Hepatocyte (in vitro differentiated cells): ENCODE measurements around the gene FAT1.

Experiments used
- EZH2 ChIP-seq: fragments of 200-600 bp; sonication (generic); IDR thresholded peaks from 2 replicates; pipeline ENCODE4 v1.6.1; 2016; ENCODE audit warnings: antibody characterized with exemption, mild to moderate bottlenecking, borderline replicate concordance
- EZH2phosphoT487 ChIP-seq: fragments of 200-600 bp; sonication (generic); IDR thresholded peaks from one replicate; pipeline ENCODE4 v1.6.1; 2018; ENCODE audit warnings: antibody characterized with exemption, mild to moderate bottlenecking, low read depth, moderate library complexity; ENCODE audit not compliant: unreplicated experiment, severe bottlenecking
- TF ChIP-seq, protein P1 (sequence below): fragments of 200-600 bp; sonication (generic); IDR thresholded peaks from 2 replicates; pipeline ENCODE4 v1.5.1; 2016; ENCODE audit warnings: antibody characterized with exemption, mild to moderate bottlenecking; ENCODE audit not compliant: poor library complexity

DNA sequence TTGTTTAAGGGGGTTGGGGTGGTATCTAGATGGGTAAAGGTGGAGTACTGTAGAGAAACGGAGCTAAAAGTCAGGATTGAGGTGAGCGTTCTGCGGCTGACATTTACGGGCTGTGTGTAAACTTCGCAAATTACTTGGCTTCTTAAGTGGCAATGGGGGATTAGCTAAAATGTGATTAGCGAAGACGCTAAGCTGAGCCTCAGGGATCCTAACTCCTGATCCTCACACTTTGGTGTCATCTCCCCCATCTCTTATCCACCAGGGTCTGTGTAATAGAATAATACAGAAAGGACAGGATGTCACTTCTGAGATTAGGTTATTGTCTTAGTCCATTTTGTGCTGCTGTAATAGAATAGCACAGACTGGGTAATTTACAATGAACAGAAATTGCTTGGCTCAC, 10.6 kb upstream of the FAT1 start:
- TF ChIP-seq, protein P1, sequence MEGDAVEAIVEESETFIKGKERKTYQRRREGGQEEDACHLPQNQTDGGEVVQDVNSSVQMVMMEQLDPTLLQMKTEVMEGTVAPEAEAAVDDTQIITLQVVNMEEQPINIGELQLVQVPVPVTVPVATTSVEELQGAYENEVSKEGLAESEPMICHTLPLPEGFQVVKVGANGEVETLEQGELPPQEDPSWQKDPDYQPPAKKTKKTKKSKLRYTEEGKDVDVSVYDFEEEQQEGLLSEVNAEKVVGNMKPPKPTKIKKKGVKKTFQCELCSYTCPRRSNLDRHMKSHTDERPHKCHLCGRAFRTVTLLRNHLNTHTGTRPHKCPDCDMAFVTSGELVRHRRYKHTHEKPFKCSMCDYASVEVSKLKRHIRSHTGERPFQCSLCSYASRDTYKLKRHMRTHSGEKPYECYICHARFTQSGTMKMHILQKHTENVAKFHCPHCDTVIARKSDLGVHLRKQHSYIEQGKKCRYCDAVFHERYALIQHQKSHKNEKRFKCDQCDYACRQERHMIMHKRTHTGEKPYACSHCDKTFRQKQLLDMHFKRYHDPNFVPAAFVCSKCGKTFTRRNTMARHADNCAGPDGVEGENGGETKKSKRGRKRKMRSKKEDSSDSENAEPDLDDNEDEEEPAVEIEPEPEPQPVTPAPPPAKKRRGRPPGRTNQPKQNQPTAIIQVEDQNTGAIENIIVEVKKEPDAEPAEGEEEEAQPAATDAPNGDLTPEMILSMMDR: no peak
- TF ChIP-seq EZH2 (no peak), EZH2phosphoT487 (no peak)
